NT2/D1 (cell line): Measurements from ENCODE around the gene ETHE1.

ENCODE experiments used
- YY1 ChIP-seq: IDR thresholded peaks from 2 replicates; pipeline ENCODE4 v1.6.1; 2011; ENCODE audit not compliant: insufficient read length, insufficient read depth
- ZNF274 ChIP-seq: IDR thresholded peaks from 2 replicates; pipeline ENCODE4 v1.6.1; 2011; ENCODE audit warnings: mild to moderate bottlenecking, low read depth, low read length

- no peak for TF ChIP-seq YY1
- TF ChIP-seq ZNF274, result no peak
Measured at GRCh38 chr19:43525836-43526771, 897 bp downstream of the ETHE1 start.
